A549 treated with Mapracorat at 1 μM for 4 hours (cell line): Measurements from ENCODE around the gene ANHX. TPM values are rescaled to one million over a fixed set of nuclear protein-coding genes. Genes with fewer than 3 reads are reported as not detected.

Experiments
- total RNA-seq: library from RNA; stranded (reverse); fragments of 200-300 nt; extraction: Qiagen RNA extraction; gene quantifications from 5 replicates; pipeline ENCODE4 v1.2.3, GENCODE V29; 2022

The ANHX gene
- total RNA-seq: not detected in 5 replicates

DNA sequence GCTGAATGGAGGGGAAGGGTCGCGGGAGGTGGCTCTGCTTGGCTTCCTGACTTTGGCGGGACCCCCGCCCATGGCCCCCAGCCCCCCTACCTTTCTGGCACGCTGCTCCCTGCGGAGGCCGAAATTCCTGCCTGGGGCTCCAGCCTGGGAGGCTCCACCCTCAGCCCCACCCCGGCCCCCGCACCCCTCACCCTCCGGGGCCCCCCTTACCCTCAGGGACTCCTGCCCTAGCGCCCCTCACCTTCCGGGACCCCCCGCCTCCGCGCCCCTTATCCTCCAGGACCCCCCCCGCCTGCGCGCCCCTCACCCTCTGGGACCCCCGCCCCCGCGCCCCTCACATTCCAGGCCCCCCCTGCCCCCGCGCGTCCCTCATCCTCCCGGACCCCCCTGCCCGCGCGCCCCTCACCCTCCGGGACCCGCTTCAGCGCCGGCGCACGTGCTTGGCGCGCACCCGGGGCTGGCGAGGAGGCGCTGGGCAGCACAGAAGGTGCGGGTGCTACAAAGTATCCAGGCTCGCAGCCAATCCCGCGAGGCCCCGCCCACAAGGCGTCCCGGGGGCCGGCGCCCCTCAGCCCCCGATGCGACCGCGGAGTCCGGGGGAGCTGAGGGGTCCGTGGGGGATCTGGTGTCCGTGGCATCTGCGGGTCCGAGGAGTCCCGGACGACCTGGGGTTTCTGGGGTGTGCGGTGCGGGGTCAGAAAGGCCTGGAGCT is at the start of gene ANHX:
Gene ANHX, minus strand, starts transcription at position 477 of the 712 bp plus-strand sequence. CDS start 1,521 bp downstream, outside the sequence.

GRCh38 chr12:133181238-133181959 is 54.3 kb downstream of the ANHX start, which contains the start of gene ZNF268:
ZNF268 (plus strand) TSS chr12:133181495; CDS start chr12:133181998, 503 bp downstream.

Other genes with a start within 250 kb of the ANHX start
- 7.0 to 9.0 TPM (median 7.7 TPM) in 5 replicates for gene ZNF26, start 249.5 kb downstream of the ANHX start, total RNA-seq
- gene ZNF84, start 198.4 kb downstream of the ANHX start, total RNA-seq: 10.0 to 14.9 TPM (median 12.7 TPM) in 5 replicates
- gene ZNF140, start 155.0 kb downstream of the ANHX start, total RNA-seq: 8.5 to 10.0 TPM (median 9.3 TPM) in 5 replicates
- 0.28 to 0.41 TPM (median 0.31 TPM) in 5 replicates for gene ZNF891, start 105.6 kb downstream of the ANHX start, total RNA-seq
- 1.1 to 2.0 TPM (median 1.6 TPM) in 5 replicates for gene ZNF10, start 105.2 kb downstream of the ANHX start, total RNA-seq
- 9.0 to 13.0 TPM (median 12.3 TPM) in 5 replicates for gene ZNF268, start 54.4 kb downstream of the ANHX start, total RNA-seq